Mammary epithelial cell (primary cell): ENCODE results near the gene RAI2.

Experiments used
- CTCF ChIP-seq, 2 donors: IDR thresholded peaks in 1 of 2; conservative IDR thresholded peaks in 1 of 2; 2 replicates each; pipeline ENCODE4 v1.5.1; 2011 to 2012; ENCODE audit warnings: inconsistent platforms in 2 of 2, low read length in 2 of 2, mild to moderate bottlenecking in 2 of 2, control low read depth in 1 of 2, low read depth in 1 of 2; ENCODE audit not compliant: insufficient read depth in 1 of 2; ENCODE audit errors: extremely low read depth in 1 of 2
- EZH2 ChIP-seq: IDR thresholded peaks from 2 replicates; pipeline ENCODE4 v1.6.1; 2012; ENCODE audit warnings: low read length, inconsistent platforms, borderline replicate concordance

GRCh38 chrX:17839269-17839668 lies 21.8 kb downstream of the RAI2 start:
- TF ChIP-seq CTCF (conservative IDR thresholded peaks at IDR 0.05 in 1 of 2, IDR thresholded peaks at IDR 0.05 in 1 of 2; ENCODE audit: extremely low read depth in 1 of 2, insufficient read depth in 1 of 2, low read depth in 1 of 2, low read length in 2 of 2) (no peak), EZH2 (no peak)
